Pancreas (tissue), 10 donors: ENCODE measurements around the gene KCND2. TPM values are rescaled to one million over a fixed set of nuclear protein-coding genes. Genes with fewer than 3 reads are reported as not detected.

Experiments
- ATAC-seq, 4 donors: fragments of 200-7000 bp; cut with Tn5 transposase; one replicate each; pipeline versions ENCODE4 v1.8.0 to v1.9.1; 2020; ENCODE audit warnings: mild to moderate bottlenecking in 4 of 4, moderate library complexity in 4 of 4
- DNase-seq, 6 donors: peaks; one replicate each; pipeline ENCODE4 v3.0.0-alpha.2; 2020
- FAIRE-seq: peaks from 2 replicates; lab custom pipeline; 2012; peaks lifted over from hg19 to GRCh38; lab: Jason Lieb, UNC
- H3K27ac ChIP-seq, 4 donors: fragments of 200-600 bp; sonication (generic); 1 replicate in 3 of 4; 2 replicates in 1 of 4; pipeline versions ENCODE4 v1.5.0 to v1.8.0; 2020
- H3K27me3 ChIP-seq, 4 donors: fragments of 200-600 bp; one replicate each; pipeline ENCODE4 v1.8.0; 2021
- H3K36me3 ChIP-seq, 3 donors: fragments of 200-600 bp; sonication (generic) in 1 of 3; one replicate each; pipeline versions ENCODE4 v1.5.0 to v1.8.0; 2020 to 2021
- H3K4me1 ChIP-seq, 3 donors: fragments of 200-600 bp; one replicate each; pipeline ENCODE4 v1.8.0; 2021
- H3K4me3 ChIP-seq, 4 donors: fragments of 200-600 bp; sonication (generic) in 2 of 4; one replicate each; pipeline versions ENCODE4 v1.5.0 to v1.8.0; 2020 to 2021
- H3K9me3 ChIP-seq, 4 donors: fragments of 200-600 bp; one replicate each; pipeline ENCODE4 v1.8.0; 2021
- WGBS, 2 donors: extraction: QIAGEN DNeasy Blood & Tissue Kit; methylation state at CpG; one replicate each; pipeline ENCODE4 v1.1.7; 2013; 5-methylcytosine and 5-hydroxymethylcytosine counted together
- intact Hi-C, 3 donors: fragments of 100-400 bp; cut with DNase I; formaldehyde crosslinking; loops; one replicate each; pipeline versions ENCODE4 v1.11.1 to v1.14.2; 2022
- polyA plus RNA-seq, 2 donors: library from polyadenylated mRNA; stranded (reverse); fragments of 200-250 nt; gene quantifications; one replicate each; pipeline ENCODE4 v1.2.3, GENCODE V29; 2013
- total RNA-seq, 6 donors: library from RNA; stranded (reverse); fragmentation: NEBNext Ultra II Directional in 4 of 6; extraction: Animal tissue kit (Norgen Biotek cat#: 25700) in 4 of 6; gene quantifications; one replicate each; pipeline versions ENCODE4 v1.2.1 to v1.2.4, GENCODE V29; 2021 to 2023
- TF ChIP-seq, protein P1 (sequence below), 4 donors: fragments of 200-600 bp; sonication (generic) in 3 of 4; IDR thresholded peaks; one replicate each; pipeline versions ENCODE4 v1.5.0 to v1.8.0; 2021; ENCODE audit warnings: antibody characterized with exemption in 4 of 4
- donor health status: healthy with polysubstance abuse.
- donor health status: DM: no; HTN: no; CAD: no; lungs with moderate emphysema.
- donor health status: DM: no; HTN: no; CAD: no.
- donor health status: control.
- donor health status: control.
- donor health status: Bipolar disorder and iron deficiency.
- donor health status: DM: yes; HTN: yes; CAD: no.
- donor health status: DM: no; HTN: no; CAD: no.
- donor health status: DM: no; HTN: no; CAD: no.
- donor health status: DM: yes; HTN: yes; CAD: no.

The KCND2 gene
- total and polyA plus RNA-seq, 8 donors: 0.11 to 1.2 (median 0.27) TPM

- no peak for DNase-seq
- no peaks in the 10 kb centered on the region for H3K4me1 ChIP-seq
- H3K4me3 ChIP-seq: no peak overlapping the region
- intact Hi-C loops: no loop called here
- H3K27me3 ChIP-seq: no peaks in the 10 kb centered on the region
- no peak for FAIRE-seq
- ATAC-seq: no peak
- TF ChIP-seq, protein P1, sequence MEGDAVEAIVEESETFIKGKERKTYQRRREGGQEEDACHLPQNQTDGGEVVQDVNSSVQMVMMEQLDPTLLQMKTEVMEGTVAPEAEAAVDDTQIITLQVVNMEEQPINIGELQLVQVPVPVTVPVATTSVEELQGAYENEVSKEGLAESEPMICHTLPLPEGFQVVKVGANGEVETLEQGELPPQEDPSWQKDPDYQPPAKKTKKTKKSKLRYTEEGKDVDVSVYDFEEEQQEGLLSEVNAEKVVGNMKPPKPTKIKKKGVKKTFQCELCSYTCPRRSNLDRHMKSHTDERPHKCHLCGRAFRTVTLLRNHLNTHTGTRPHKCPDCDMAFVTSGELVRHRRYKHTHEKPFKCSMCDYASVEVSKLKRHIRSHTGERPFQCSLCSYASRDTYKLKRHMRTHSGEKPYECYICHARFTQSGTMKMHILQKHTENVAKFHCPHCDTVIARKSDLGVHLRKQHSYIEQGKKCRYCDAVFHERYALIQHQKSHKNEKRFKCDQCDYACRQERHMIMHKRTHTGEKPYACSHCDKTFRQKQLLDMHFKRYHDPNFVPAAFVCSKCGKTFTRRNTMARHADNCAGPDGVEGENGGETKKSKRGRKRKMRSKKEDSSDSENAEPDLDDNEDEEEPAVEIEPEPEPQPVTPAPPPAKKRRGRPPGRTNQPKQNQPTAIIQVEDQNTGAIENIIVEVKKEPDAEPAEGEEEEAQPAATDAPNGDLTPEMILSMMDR (IDR thresholded peaks at IDR 0.05): no peak
- no peak overlapping the region for H3K27ac ChIP-seq
- no peaks in the 10 kb centered on the region for H3K36me3 ChIP-seq
- H3K9me3 ChIP-seq: no peaks in the 10 kb centered on the region
Observed at GRCh38 chr7:120475994-120476393, 203.0 kb downstream of the KCND2 start.

DNA sequence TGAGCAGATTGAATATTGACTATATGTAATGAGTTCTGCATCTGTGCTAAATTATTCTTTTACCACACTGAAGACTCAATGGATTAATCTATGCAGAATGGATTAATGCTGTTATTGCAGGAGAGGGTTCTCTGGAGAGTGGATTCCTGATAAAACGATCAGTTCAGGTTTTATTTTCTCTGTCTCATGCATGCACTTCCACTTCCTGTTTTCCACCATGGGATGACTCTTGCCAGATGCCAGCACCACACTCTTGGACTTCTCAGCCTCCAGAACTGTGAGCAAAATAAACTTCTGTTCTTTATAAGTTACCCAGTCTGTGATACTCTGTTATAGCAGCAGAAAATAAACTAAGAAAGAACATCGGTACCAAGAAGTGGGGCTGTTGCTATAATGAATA is 207.5 kb downstream of the KCND2 start:
- Histone ChIP-seq H3K27me3 (no peaks in the 10 kb centered on the region), H3K9me3 (no peaks in the 10 kb centered on the region), H3K4me1 (no peaks in the 10 kb centered on the region), H3K27ac (no peak overlapping the region), H3K4me3 (no peak overlapping the region), H3K36me3 (no peaks in the 10 kb centered on the region)
- FAIRE-seq: no peak
- no peak for DNase-seq
- TF ChIP-seq, protein P1 (IDR thresholded peaks at IDR 0.05): no peak
- 61 to 76% methylated on average over 2 of the region's 2 CpGs for WGBS, 2 donors
- intact Hi-C loops: no loop called here
- no peak for ATAC-seq

DNA sequence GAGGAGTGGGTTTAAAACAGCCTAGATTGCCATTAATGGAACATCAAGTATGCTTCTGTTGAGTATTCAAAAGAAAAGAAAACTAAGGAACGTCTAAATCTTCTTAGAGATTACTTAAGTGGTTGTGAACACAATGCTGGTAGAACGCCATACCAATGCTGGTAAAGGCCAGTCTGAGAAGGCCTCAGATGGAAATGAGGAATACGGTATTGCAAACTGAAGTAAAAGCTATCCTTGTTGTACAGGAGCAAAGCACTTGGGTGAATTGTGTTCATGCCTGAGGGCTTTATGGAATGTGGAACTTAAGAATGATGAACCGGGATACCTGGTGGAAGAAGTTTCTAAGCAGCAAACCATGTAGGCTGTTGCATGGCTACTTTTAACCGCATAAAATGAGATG is 208.0 kb downstream of the KCND2 start:
- Histone ChIP-seq H3K36me3 (no peaks in the 10 kb centered on the region), H3K27me3 (no peaks in the 10 kb centered on the region), H3K27ac (no peak overlapping the region), H3K9me3 (no peaks in the 10 kb centered on the region), H3K4me1 (no peaks in the 10 kb centered on the region), H3K4me3 (no peak overlapping the region)
- ATAC-seq (no peak), DNase-seq (no peak), FAIRE-seq (no peak)
- intact Hi-C loops: no loop called here
- WGBS, 2 donors: 75 to 84% methylated on average over 5 of the region's 5 CpGs
- TF ChIP-seq, protein P1 (IDR thresholded peaks at IDR 0.05): no peak

GRCh38 chr7:120486164-120486563 is 213.2 kb downstream of the KCND2 start:
- FAIRE-seq: no peak
- H3K36me3 ChIP-seq: no peaks in the 10 kb centered on the region
- DNase-seq: no peak
- TF ChIP-seq, protein P1 (IDR thresholded peaks at IDR 0.05): no peak
- intact Hi-C loops: no loop called here
- no peaks in the 10 kb centered on the region for H3K4me1 ChIP-seq
- H3K9me3 ChIP-seq: no peaks in the 10 kb centered on the region
- no peaks in the 10 kb centered on the region for H3K27me3 ChIP-seq
- no peak overlapping the region for H3K4me3 ChIP-seq
- H3K27ac ChIP-seq: no peak overlapping the region
- 32 to 50% methylated on average over 1 of the region's 1 CpG for WGBS, 2 donors
- ATAC-seq: no peak

GRCh38 chr7:120502132-120502531 is 229.2 kb downstream of the KCND2 start:
- FAIRE-seq: no peak
- WGBS, 2 donors: 10 to 17% methylated on average over 1 of the region's 1 CpG
- TF ChIP-seq, protein P1 (IDR thresholded peaks at IDR 0.05): no peak
- DNase-seq: no peak
- H3K4me1 ChIP-seq: no peaks in the 10 kb centered on the region
- H3K36me3 ChIP-seq: no peaks in the 10 kb centered on the region
- H3K27me3 ChIP-seq: no peaks in the 10 kb centered on the region
- H3K9me3 ChIP-seq: no peaks in the 10 kb centered on the region
- H3K4me3 ChIP-seq: no peak overlapping the region
- ATAC-seq: no peak
- intact Hi-C loops: no loop called here
- no peak overlapping the region for H3K27ac ChIP-seq
